Liver (tissue), 9 donors: ENCODE results near the gene AKR1C3. TPM values are rescaled to one million over a fixed set of nuclear protein-coding genes. Genes with fewer than 3 reads are reported as not detected.
A peak's percentile ranks its signal among the peaks of the same experiment; 100 is the strongest.

Experiments
- DNase-seq: peaks from one replicate; pipeline ENCODE4 v3.0.0-alpha.2; 2017; ENCODE audit warnings: low spot score
- H3K27ac ChIP-seq, 2 donors: one replicate each; pipeline ENCODE4 v1.7.0; 2013; ENCODE audit warnings: inconsistent platforms in 2 of 2, low read length in 2 of 2, control low read depth in 1 of 2, low read depth in 1 of 2, mild to moderate bottlenecking in 1 of 2
- H3K27me3 ChIP-seq, 4 donors: one replicate each; pipeline versions ENCODE4 v1.6.1 to v1.7.0; 2013; ENCODE audit warnings: low read length in 3 of 4, inconsistent platforms in 1 of 4, mild to moderate bottlenecking in 1 of 4, moderate library complexity in 1 of 4; ENCODE audit not compliant: control insufficient read depth in 4 of 4, insufficient read depth in 4 of 4
- H3K36me3 ChIP-seq, 4 donors: one replicate each; pipeline versions ENCODE4 v1.6.1 to v1.7.0; 2013; ENCODE audit warnings: low read length in 3 of 4, mild to moderate bottlenecking in 3 of 4, low read depth in 1 of 4, moderate library complexity in 1 of 4; ENCODE audit not compliant: control insufficient read depth in 4 of 4, insufficient read depth in 3 of 4
- H3K4me1 ChIP-seq, 4 donors: one replicate each; pipeline versions ENCODE4 v1.6.1 to v1.7.0; 2013; ENCODE audit warnings: low read length in 3 of 4, mild to moderate bottlenecking in 3 of 4, moderate library complexity in 1 of 4; ENCODE audit not compliant: control insufficient read depth in 4 of 4, insufficient read depth in 4 of 4
- H3K4me3 ChIP-seq, 3 donors: one replicate each; pipeline versions ENCODE4 v1.6.1 to v1.7.0; 2013; ENCODE audit warnings: low read length in 3 of 3, control low read depth in 1 of 3, low read depth in 1 of 3, mild to moderate bottlenecking in 1 of 3
- H3K9ac ChIP-seq, 2 donors: one replicate each; pipeline ENCODE4 v1.7.0; 2013; ENCODE audit warnings: low read length in 2 of 2, mild to moderate bottlenecking in 2 of 2, moderate library complexity in 2 of 2, control low read depth in 1 of 2, low read depth in 1 of 2
- H3K9me3 ChIP-seq, 4 donors: one replicate each; pipeline versions ENCODE4 v1.6.1 to v1.7.0; 2013; ENCODE audit warnings: low read length in 3 of 4; ENCODE audit not compliant: control insufficient read depth in 4 of 4
- ATF3 ChIP-seq: IDR thresholded peaks from 2 replicates; pipeline ENCODE4 v1.6.1; 2016; ENCODE audit warnings: antibody characterized with exemption
- CTCF ChIP-seq: fragments of 150-350 bp; IDR thresholded peaks from 2 replicates; pipeline ENCODE4 v1.5.1; 2017; ENCODE audit warnings: improper control_type of control experiment, low read depth, low read length; ENCODE audit not compliant: missing input control
- EGR1 ChIP-seq, 2 donors: IDR thresholded peaks; 2 replicates each; pipeline ENCODE4 v1.6.1; 2016 to 2018; ENCODE audit warnings: antibody characterized with exemption in 2 of 2, low read depth in 2 of 2
- FOXA1 ChIP-seq: IDR thresholded peaks from 2 replicates; pipeline ENCODE4 v1.6.1; 2016; ENCODE audit warnings: antibody characterized with exemption
- FOXA2 ChIP-seq: IDR thresholded peaks from 2 replicates; pipeline ENCODE4 v1.6.1; 2016; ENCODE audit warnings: antibody characterized with exemption
- GABPA ChIP-seq, 2 donors: IDR thresholded peaks in 1 of 2; conservative IDR thresholded peaks in 1 of 2; 2 replicates each; pipeline ENCODE4 v1.6.1; 2016; ENCODE audit warnings: antibody characterized with exemption in 2 of 2, mild to moderate bottlenecking in 1 of 2, moderate library complexity in 1 of 2
- HNF4A ChIP-seq, 2 donors: conservative IDR thresholded peaks; 2 replicates each; pipeline ENCODE4 v1.6.1; 2016; ENCODE audit warnings: antibody characterized with exemption in 2 of 2, mild to moderate bottlenecking in 2 of 2
- HNF4G ChIP-seq: IDR thresholded peaks from 2 replicates; pipeline ENCODE4 v1.6.1; 2016; ENCODE audit warnings: antibody characterized with exemption
- JUND ChIP-seq, 2 donors: IDR thresholded peaks; 2 replicates each; pipeline ENCODE4 v1.6.1; 2016; ENCODE audit warnings: antibody characterized with exemption in 2 of 2
- NR2F2 ChIP-seq: IDR thresholded peaks from 2 replicates; pipeline ENCODE4 v1.6.1; 2016; ENCODE audit warnings: antibody characterized with exemption
- RAD21 ChIP-seq, 2 donors: IDR thresholded peaks; 2 replicates each; pipeline ENCODE4 v1.6.1; 2016; ENCODE audit warnings: antibody characterized with exemption in 2 of 2, mild to moderate bottlenecking in 2 of 2
- RXRA ChIP-seq, 2 donors: IDR thresholded peaks; 2 replicates each; pipeline ENCODE4 v1.6.1; 2017 to 2018; ENCODE audit warnings: antibody characterized with exemption in 2 of 2, mild to moderate bottlenecking in 1 of 2
- SP1 ChIP-seq: IDR thresholded peaks from 2 replicates; pipeline ENCODE4 v1.6.1; 2018; ENCODE audit warnings: antibody characterized with exemption, mild to moderate bottlenecking
- TAF1 ChIP-seq: conservative IDR thresholded peaks from 2 replicates; pipeline ENCODE4 v1.6.1; 2016; ENCODE audit warnings: antibody characterized with exemption, mild to moderate bottlenecking
- YY1 ChIP-seq: IDR thresholded peaks from 2 replicates; pipeline ENCODE4 v1.6.1; 2016; ENCODE audit warnings: antibody characterized with exemption, mild to moderate bottlenecking
- WGBS: extraction: QIAGEN DNeasy Blood & Tissue Kit; methylation state at CpG from one replicate; pipeline ENCODE4 v1.1.7; 2013; 5-methylcytosine and 5-hydroxymethylcytosine counted together
- polyA plus RNA-seq, 2 donors: library from polyadenylated mRNA; stranded (reverse) in 1 of 2; unstranded in 1 of 2; fragments of 200-250 nt in 1 of 2; fragments of >200 nt in 1 of 2; fragmentation: Nextera tagmentation in 1 of 2; extraction: Ambion mirVana in 1 of 2; gene quantifications; one replicate each; pipeline versions ENCODE4 v1.2.1 to v1.2.3, GENCODE V29; 2013 to 2015
- total RNA-seq, 2 donors: library from RNA; depleted of rRNA; stranded (reverse); fragments of >200 nt; gene quantifications; one replicate each; pipeline ENCODE4 v1.2.3, GENCODE V29; 2014
- TF ChIP-seq, protein P1 (sequence below): IDR thresholded peaks from 2 replicates; pipeline ENCODE4 v1.6.1; 2016; ENCODE audit warnings: antibody characterized with exemption, mild to moderate bottlenecking
- TF ChIP-seq, protein P2 (sequence below): IDR thresholded peaks from 2 replicates; pipeline ENCODE4 v1.6.1; 2016; ENCODE audit warnings: antibody characterized with exemption
- TF ChIP-seq, protein P3 (sequence below): IDR thresholded peaks from 2 replicates; pipeline ENCODE4 v1.6.1; 2016; ENCODE audit warnings: antibody characterized with exemption
- donor health status: healthy.
- donor health status: healthy.
- donor health status: healthy.
- donor health status: healthy.
- donor health status: healthy.

AKR1C3 gene
- total RNA-seq = 100 to 1,000 TPM in 1 of 2 donors, 10 to 100 TPM in 1; 65.8 to 205 TPM
- polyA plus RNA-seq = 100 to 1,000 TPM; 142 to 292 TPM

GRCh38 chr10:5094265-5095205 lies at the start of gene AKR1C3:
Gene AKR1C3 (plus strand): TSS chr10:5094414. CDS start chr10:5094445, 31 bp downstream.
- H3K9me3 ChIP-seq = no peaks in the 10 kb centered on the region
- peaks cover 2 to 19% (median 15%) of the 10 kb centered on the region in 4 donors for H3K36me3 ChIP-seq
- no peaks in the 10 kb centered on the region for H3K27me3 ChIP-seq
- no peak for DNase-seq
- 9% methylated on average over 9 of the region's 9 CpGs for WGBS
- H3K27ac ChIP-seq = peak within 1 kb of the TSS; percentile 62 to 67
- TF ChIP-seq FOXA1 = no peak
- TF ChIP-seq YY1 = peak; percentile 79
- TF ChIP-seq NR2F2 = no peak
- TF ChIP-seq GABPA (IDR thresholded peaks at IDR 0.05 in 1 of 2, conservative IDR thresholded peaks at IDR 0.05 in 1 of 2) = no peak
- peak; percentile 36 to 44 for TF ChIP-seq JUND (IDR thresholded peaks at IDR 0.05)
- TF ChIP-seq, protein P1, sequence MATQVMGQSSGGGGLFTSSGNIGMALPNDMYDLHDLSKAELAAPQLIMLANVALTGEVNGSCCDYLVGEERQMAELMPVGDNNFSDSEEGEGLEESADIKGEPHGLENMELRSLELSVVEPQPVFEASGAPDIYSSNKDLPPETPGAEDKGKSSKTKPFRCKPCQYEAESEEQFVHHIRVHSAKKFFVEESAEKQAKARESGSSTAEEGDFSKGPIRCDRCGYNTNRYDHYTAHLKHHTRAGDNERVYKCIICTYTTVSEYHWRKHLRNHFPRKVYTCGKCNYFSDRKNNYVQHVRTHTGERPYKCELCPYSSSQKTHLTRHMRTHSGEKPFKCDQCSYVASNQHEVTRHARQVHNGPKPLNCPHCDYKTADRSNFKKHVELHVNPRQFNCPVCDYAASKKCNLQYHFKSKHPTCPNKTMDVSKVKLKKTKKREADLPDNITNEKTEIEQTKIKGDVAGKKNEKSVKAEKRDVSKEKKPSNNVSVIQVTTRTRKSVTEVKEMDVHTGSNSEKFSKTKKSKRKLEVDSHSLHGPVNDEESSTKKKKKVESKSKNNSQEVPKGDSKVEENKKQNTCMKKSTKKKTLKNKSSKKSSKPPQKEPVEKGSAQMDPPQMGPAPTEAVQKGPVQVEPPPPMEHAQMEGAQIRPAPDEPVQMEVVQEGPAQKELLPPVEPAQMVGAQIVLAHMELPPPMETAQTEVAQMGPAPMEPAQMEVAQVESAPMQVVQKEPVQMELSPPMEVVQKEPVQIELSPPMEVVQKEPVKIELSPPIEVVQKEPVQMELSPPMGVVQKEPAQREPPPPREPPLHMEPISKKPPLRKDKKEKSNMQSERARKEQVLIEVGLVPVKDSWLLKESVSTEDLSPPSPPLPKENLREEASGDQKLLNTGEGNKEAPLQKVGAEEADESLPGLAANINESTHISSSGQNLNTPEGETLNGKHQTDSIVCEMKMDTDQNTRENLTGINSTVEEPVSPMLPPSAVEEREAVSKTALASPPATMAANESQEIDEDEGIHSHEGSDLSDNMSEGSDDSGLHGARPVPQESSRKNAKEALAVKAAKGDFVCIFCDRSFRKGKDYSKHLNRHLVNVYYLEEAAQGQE = peak; percentile 92
- TF ChIP-seq TAF1 = peak; percentile 89
- TF ChIP-seq, protein P2, sequence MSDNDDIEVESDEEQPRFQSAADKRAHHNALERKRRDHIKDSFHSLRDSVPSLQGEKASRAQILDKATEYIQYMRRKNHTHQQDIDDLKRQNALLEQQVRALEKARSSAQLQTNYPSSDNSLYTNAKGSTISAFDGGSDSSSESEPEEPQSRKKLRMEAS = no peak
- TF ChIP-seq, protein P3, sequence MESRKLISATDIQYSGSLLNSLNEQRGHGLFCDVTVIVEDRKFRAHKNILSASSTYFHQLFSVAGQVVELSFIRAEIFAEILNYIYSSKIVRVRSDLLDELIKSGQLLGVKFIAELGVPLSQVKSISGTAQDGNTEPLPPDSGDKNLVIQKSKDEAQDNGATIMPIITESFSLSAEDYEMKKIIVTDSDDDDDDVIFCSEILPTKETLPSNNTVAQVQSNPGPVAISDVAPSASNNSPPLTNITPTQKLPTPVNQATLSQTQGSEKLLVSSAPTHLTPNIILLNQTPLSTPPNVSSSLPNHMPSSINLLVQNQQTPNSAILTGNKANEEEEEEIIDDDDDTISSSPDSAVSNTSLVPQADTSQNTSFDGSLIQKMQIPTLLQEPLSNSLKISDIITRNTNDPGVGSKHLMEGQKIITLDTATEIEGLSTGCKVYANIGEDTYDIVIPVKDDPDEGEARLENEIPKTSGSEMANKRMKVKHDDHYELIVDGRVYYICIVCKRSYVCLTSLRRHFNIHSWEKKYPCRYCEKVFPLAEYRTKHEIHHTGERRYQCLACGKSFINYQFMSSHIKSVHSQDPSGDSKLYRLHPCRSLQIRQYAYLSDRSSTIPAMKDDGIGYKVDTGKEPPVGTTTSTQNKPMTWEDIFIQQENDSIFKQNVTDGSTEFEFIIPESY = no peak
- peak; percentile 37 for TF ChIP-seq SP1
- TF ChIP-seq EGR1 (IDR thresholded peaks at IDR 0.05; ENCODE audit: low read depth in 2 of 2) = no peak
- no peak for TF ChIP-seq HNF4A (conservative IDR thresholded peaks at IDR 0.05)
- TF ChIP-seq ATF3 = no peak
- TF ChIP-seq RAD21 (IDR thresholded peaks at IDR 0.05) = peak; percentile 83 to 89
- peak; percentile 38 for TF ChIP-seq FOXA2
- TF ChIP-seq RXRA (IDR thresholded peaks at IDR 0.05) = peak; percentile 31 to 35
- TF ChIP-seq CTCF = peak; percentile 73
- peak; percentile 16 for TF ChIP-seq HNF4G
- peak within 1 kb of the TSS; percentile 61 to 88 (median 77) for H3K4me3 ChIP-seq
- H3K9ac ChIP-seq = peak within 1 kb of the TSS; percentile 73 to 88
- peaks cover 2 to 20% (median 9%) of the 10 kb centered on the region in 4 donors for H3K4me1 ChIP-seq
